MM.1S (cell line): ENCODE results near the gene OLIG2.
A peak's percentile ranks its signal among the peaks of the same experiment; 100 is the strongest.

Experiments
- DNase-seq: peaks from one replicate; pipeline ENCODE4 v3.0.0-alpha.2; 2015
- H2AFZ ChIP-seq: fragments of 300-600 bp; sonication (generic); 2 replicates; pipeline ENCODE4 v1.6.0; 2016; ENCODE audit warnings: antibody characterized with exemption, low read length
- H3F3A ChIP-seq: fragments of 300-600 bp; sonication (generic); 2 replicates; pipeline ENCODE4 v1.6.1; 2016; ENCODE audit warnings: mild to moderate bottlenecking, antibody characterized with exemption, low read length, moderate library complexity, mixed read lengths; ENCODE audit not compliant: insufficient read depth
- H3K27ac ChIP-seq: fragments of 300-600 bp; sonication (generic); 2 replicates; pipeline ENCODE4 v1.5.1; 2016; ENCODE audit warnings: mild to moderate bottlenecking, low read length
- H3K27me3 ChIP-seq: fragments of 300-600 bp; sonication (generic); replicated peaks from 2 replicates; pipeline ENCODE4 v1.6.0; 2016; ENCODE audit warnings: low read length; ENCODE audit not compliant: insufficient read depth
- H3K36me3 ChIP-seq: fragments of 300-600 bp; sonication (generic); replicated peaks from 2 replicates; pipeline ENCODE4 v1.6.1; 2016; ENCODE audit warnings: mild to moderate bottlenecking, low read length, mixed read lengths; ENCODE audit not compliant: insufficient read depth
- H3K4me1 ChIP-seq: fragments of 300-600 bp; sonication (generic); 2 replicates; pipeline ENCODE4 v1.6.1; 2016; ENCODE audit warnings: low read length, mixed read lengths
- H3K4me2 ChIP-seq: fragments of 300-600 bp; sonication (generic); 2 replicates; pipeline ENCODE4 v1.6.0; 2016; ENCODE audit warnings: low read depth, low read length
- H3K4me3 ChIP-seq: fragments of 300-600 bp; sonication (generic); 2 replicates; pipeline ENCODE4 v1.5.1; 2016; ENCODE audit warnings: low read length, mixed read lengths
- H3K79me2 ChIP-seq: fragments of 300-600 bp; sonication (generic); 2 replicates; pipeline ENCODE4 v1.6.1; 2016; ENCODE audit warnings: mixed run types, low read length, mixed read lengths
- H3K9ac ChIP-seq: fragments of 300-600 bp; sonication (generic); 2 replicates; pipeline ENCODE4 v1.6.1; 2016; ENCODE audit warnings: low read length, mixed read lengths
- H3K9me2 ChIP-seq: fragments of 300-600 bp; sonication (generic); replicated peaks from 2 replicates; pipeline ENCODE4 v1.6.1; 2016; ENCODE audit warnings: mild to moderate bottlenecking, low read length, mixed read lengths; ENCODE audit not compliant: insufficient read depth
- H3K9me3 ChIP-seq: fragments of 300-600 bp; sonication (generic); replicated peaks from 2 replicates; pipeline ENCODE4 v1.6.1; 2016; ENCODE audit warnings: mild to moderate bottlenecking, low read length, mixed read lengths; ENCODE audit not compliant: insufficient read depth
- H4K20me1 ChIP-seq: fragments of 300-600 bp; sonication (generic); 2 replicates; pipeline ENCODE4 v1.6.1; 2016; ENCODE audit warnings: mild to moderate bottlenecking, low read length, moderate library complexity, mixed read lengths; ENCODE audit not compliant: insufficient read depth
- CTCF ChIP-seq: fragments of 300-600 bp; sonication (generic); IDR thresholded peaks from 2 replicates; pipeline ENCODE4 v1.5.1; 2016; ENCODE audit warnings: antibody characterized with exemption, low read length, mixed read lengths
- EZH2 ChIP-seq: fragments of 300-600 bp; sonication (generic); optimal IDR thresholded peaks from 2 replicates; pipeline ENCODE3; 2017; ENCODE audit warnings: low read depth, mild to moderate bottlenecking, antibody characterized with exemption, low read length, mixed read lengths
- EZH2phosphoT487 ChIP-seq: fragments of 300-600 bp; sonication (generic); IDR thresholded peaks from 2 replicates; pipeline ENCODE4 v1.6.1; 2018; ENCODE audit warnings: antibody characterized with exemption, low read length

The OLIG2 gene

DNA sequence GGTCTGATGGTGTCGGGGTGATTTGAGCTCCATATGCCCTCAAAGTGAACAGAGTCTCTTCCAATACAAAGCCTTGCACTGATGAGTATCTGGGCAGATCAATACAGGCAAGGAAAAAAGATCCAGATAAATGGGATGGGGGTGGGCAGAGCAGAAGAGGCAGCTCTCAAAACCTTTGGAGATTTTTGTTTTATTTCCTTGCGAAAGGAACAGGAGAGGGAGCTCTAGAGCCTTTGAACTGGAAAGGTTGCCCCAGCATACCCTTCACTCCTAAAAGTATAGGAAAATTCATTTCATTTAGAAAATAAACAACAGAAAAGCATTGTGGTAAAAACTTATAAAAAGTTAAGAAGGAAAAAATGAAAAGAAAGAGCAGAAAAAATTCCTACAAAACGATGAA lies 31.4 kb upstream of the OLIG2 start:
- Histone ChIP-seq H3K9ac (no peak overlapping the region), H3K27ac (no peak overlapping the region), H3K4me3 (no peak overlapping the region), H3K79me2 (no peaks in the 10 kb centered on the region), H3K9me2 (no peaks in the 10 kb centered on the region), H2AFZ (peak overlapping the region; percentile 16; the same call in 1 of the 2 replicates), H3K27me3 (no peaks in the 10 kb centered on the region), H3F3A (no peaks in the 10 kb centered on the region), H3K4me2 (no peak overlapping the region), H4K20me1 (no peaks in the 10 kb centered on the region), H3K36me3 (no peaks in the 10 kb centered on the region), H3K9me3 (no peaks in the 10 kb centered on the region), H3K4me1 (no peaks in the 10 kb centered on the region)
- no peak for TF ChIP-seq EZH2phosphoT487
- TF ChIP-seq CTCF, result peak; percentile 75
- DNase-seq, result peak; percentile 59

DNA sequence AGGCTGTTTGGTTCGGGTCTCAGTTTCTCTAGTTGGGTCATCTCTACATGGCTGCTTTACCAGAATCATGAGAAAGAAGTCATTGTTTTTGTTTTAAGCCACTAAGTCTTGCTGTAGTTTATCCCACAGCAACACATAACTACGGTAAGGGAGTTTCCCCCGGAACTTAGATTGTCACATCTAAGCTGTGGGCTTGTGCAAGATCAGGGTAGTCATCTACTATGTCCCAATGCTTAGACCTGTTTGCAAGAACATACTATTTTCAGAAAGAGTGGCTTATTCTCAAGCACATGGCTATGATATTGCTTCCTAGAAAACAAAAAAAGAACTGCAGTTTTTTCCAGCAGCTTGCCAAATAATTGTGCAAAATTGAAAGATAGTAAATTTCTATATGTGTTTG lies 18.0 kb upstream of the OLIG2 start:
- Histone ChIP-seq H3K9me2 (no peaks in the 10 kb centered on the region), H2AFZ (no peak overlapping the region), H3K27ac (no peak overlapping the region), H3K4me2 (no peak overlapping the region), H3K36me3 (no peaks in the 10 kb centered on the region), H3K27me3 (no peaks in the 10 kb centered on the region), H3K9ac (no peak overlapping the region), H3K9me3 (no peaks in the 10 kb centered on the region), H3K4me3 (no peak overlapping the region), H4K20me1 (no peaks in the 10 kb centered on the region), H3F3A (no peaks in the 10 kb centered on the region), H3K79me2 (no peaks in the 10 kb centered on the region), H3K4me1 (no peaks in the 10 kb centered on the region)
- no peak for DNase-seq
- no peak for TF ChIP-seq EZH2

DNA sequence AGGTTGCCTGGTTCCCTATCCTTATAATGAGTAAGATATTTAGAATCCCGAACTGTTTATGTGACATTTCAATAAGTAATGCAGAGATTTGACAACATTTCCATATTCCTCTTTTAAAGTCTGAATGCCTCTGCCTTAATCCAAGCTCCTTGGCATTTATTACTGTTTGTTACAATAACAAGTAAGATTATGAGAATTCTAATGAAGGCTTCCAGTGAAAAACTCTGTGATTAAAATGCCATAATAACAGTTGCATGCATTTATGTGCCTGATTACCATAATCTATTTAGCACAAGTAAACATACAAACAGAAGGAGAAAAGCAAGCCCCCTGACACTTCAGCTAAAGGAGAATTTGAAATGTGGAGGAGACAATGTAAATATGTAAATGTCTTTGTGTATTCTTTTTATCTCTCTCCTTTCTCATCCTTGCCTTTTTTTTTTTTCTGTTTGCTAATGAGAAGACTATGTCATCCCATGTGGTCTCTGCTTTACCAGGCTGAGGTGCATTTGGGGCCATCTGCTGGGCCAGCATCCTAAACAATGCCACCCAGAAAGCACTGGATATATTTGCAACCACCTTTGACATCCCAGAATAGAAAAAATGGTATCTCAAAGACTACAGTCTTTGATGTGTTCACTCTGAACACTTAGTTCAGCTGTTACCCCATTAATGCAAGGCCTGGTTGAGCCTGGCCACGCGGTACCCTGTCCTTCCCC lies 17.2 kb upstream of the OLIG2 start:
- Histone ChIP-seq H3K27me3 (no peaks in the 10 kb centered on the region), H2AFZ (no peak overlapping the region), H3K4me1 (no peaks in the 10 kb centered on the region), H3K9ac (no peak overlapping the region), H3K4me2 (no peak overlapping the region), H3K79me2 (no peaks in the 10 kb centered on the region), H3K36me3 (no peaks in the 10 kb centered on the region), H3F3A (no peaks in the 10 kb centered on the region), H3K27ac (no peak overlapping the region), H3K9me3 (no peaks in the 10 kb centered on the region), H3K4me3 (no peak overlapping the region), H3K9me2 (no peaks in the 10 kb centered on the region), H4K20me1 (no peaks in the 10 kb centered on the region)
- TF ChIP-seq CTCF, result no peak
- TF ChIP-seq EZH2phosphoT487, result no peak
- no peak for TF ChIP-seq EZH2
- no peak for DNase-seq

DNA sequence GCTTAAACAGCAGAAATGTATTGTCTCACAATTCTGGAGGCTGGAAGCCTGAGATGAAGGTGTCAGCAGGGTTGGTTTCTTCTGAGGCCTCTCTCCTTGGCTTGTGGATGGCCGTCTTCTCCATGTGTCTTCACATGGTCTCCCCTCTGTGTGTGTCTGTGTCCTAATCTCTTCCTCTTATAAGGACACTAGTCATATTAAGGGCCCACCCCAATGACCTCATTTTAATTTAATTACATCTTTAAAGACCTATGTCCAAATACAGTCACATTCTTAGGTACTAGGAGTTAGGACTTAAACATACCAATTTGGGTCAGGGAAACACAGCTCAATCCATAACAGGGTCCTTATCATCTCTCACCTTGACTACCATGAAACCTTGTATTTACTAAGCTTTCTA lies 14.8 kb upstream of the OLIG2 start:
- TF ChIP-seq EZH2 (no peak), CTCF (no peak)
- H3K4me1 ChIP-seq, result no peaks in the 10 kb centered on the region
- no peak overlapping the region for H3K4me3 ChIP-seq
- no peak for DNase-seq
- H3K36me3 ChIP-seq, result no peaks in the 10 kb centered on the region
- H3K79me2 ChIP-seq, result no peaks in the 10 kb centered on the region
- no peak overlapping the region for H3K4me2 ChIP-seq
- H4K20me1 ChIP-seq, result no peaks in the 10 kb centered on the region
- H3F3A ChIP-seq, result no peaks in the 10 kb centered on the region
- no peak overlapping the region for H2AFZ ChIP-seq
- no peaks in the 10 kb centered on the region for H3K9me2 ChIP-seq
- no peaks in the 10 kb centered on the region for H3K9me3 ChIP-seq
- H3K9ac ChIP-seq, result no peak overlapping the region
- no peaks in the 10 kb centered on the region for H3K27me3 ChIP-seq
- no peak overlapping the region for H3K27ac ChIP-seq
